DMS79 treated with DMSO at 0.1 percent for 48 hours (cell line): ENCODE results near the gene LMAN2.

Experiments
- DNase-seq: peaks from one replicate; lab custom pipeline; 2025; lab: John Stamatoyannopoulos, UW

Gene LMAN2

DNA sequence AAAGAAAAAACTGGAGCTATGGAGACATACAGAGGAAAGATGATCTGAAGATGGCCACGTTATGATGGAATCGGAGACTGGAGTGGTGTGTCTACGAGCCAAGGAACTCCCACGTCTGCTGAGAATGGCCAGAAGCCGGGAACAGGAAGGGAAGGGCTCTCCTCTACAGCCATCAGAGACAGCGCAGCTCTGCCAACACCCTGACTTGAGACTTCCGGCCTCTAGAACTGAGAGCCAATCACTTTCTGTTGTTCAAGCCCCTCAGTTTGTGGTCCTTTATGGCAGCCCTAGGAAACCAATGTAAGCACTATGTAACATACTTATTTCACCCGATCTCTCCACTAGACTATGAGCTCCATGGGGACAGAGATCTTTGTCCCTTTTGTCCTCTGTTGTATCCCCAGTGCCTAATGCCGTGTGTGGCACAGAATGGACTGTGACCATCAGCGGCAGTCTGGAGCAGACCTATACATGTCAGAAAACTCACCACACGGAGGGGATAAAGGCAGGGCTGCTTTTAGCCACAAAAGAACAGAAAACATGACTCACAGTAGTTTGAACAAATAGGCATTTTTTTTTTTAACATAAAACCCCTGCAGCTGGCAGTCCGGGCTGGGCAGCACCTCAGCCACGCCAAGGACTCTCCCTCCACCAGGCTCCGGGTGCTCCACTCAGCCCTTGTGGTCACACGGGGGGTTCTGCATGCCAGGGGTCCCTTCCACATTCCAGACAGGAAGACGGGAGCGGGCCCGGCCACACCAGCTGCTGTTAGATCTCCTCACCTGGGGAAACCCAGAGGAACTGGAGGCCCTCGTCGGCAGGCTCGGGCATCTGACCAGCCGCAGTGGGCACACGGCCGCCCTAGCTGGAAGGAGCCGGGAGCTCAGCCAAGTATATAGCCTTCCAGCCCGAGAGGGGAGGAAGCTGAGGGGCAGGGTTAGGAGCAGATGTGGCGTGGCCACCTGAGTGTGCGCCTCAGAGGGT is 23.6 kb downstream of the LMAN2 start:
- no peak for DNase-seq

DNA sequence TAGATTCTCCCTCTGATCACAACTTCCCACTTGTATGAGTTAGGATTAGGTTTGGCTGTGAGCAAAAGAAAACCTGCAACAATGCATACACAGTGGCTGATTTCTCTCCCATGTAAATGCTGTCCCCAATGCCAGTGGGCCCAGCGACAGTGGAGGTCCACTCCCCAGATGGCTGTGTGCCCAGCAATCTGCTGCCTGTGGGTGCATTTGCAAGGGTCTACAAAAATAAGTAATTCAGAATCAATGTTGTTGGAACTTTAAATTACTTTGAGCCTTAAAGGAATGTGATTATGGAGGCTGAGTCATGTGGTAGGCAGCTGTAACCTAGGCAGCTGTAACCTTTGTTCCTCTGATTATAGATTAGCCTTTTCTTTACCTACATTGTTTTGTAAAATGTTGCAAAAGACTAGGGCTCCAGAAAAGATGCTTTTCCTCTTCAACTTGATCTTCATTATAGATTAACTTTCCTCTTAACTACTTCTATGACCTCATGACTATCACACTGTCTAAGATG is 25.5 kb downstream of the LMAN2 start:
- DNase-seq: no peak

DNA sequence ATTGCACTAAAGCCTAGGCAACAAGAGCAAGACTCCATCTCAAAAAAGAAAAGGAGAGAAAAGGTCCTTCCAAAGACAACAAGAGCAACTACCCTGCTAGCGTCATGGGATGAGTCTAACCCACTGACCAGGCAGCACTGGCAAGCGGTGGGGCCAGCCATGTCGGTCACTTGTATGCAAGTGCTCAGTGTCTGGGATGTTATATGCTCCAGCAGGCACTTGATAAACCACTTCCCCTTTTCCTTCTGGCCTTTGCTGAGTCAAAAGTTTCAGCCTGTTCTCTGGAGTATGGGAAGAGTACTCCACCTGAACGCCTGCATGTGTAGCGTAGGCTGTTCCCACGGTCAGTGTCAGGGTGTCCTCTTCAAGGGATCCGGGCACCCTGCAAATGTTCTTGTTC is 30.6 kb downstream of the LMAN2 start:
- DNase-seq: no peak

DNA sequence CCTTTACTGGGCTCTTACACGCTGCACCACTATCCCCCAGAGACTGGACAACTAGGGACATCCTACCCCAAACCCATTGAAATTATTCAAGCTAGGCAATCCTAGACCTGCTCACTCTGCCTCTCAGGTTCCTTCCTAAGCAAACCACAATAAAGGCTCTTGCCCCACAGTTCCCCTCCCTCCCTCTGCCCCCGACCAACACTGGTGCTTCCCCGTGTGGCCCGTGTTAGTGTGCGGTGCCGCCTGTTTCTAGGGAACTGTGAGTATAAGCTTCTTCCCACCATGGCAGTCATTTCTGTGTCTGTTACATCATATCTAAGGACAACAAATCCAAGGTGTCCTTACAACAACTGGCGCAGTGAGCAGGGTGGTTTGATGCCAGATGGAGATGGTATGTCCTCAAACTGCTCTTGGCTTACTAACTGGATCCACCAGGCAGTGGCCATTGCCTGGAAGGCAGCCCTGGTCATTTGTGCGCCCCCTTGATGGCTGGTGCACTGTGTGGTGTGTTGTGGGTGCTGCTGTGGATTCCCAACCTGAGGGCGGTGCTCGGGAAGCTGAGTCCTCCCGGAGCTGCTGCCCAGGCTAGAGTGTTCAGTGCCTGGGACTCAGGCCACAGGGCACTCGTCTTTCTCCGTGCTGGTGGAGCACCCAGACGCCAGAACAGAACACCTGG is 31.4 kb downstream of the LMAN2 start:
- DNase-seq: no peak

DNA sequence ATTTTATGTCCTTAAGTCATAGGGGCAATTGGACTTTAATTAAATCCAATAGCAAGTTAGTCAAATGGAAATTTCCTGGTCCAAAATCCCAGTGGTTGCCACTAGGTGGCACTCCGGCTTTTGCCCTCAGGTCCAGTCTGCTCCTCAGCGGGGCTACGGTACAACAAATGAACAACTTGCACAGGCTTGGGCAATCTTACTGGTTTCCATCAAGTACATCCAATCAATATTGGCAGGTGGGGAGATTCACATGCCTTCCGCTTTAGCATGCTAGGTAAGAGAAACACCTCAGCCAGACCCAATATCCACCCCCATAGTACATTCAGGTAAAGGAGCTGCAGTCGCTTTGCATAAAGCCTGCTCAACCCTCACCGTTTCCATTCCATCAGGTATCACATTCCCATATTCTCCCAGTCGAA is 33.5 kb downstream of the LMAN2 start:
- peak; percentile 14 for DNase-seq

DNA sequence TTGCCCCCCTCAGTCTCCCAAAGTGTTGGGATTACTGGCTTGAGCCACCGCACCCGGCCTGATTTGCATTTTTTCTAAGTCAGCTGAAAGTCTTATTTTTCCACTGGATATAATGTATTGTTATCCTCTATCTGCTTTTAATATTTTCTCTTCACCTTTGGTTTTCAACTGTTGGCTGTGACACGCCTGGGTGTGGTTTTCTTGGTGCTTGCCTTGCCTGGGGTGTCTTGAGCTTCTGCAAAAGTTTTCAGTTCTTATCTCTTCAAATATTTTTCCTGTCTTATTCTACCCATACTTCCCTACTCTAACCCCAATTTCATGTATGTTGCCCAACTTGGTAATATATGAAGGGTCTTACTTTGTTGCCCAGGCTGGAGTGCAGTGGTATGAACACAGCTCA is 35.5 kb downstream of the LMAN2 start:
- no peak for DNase-seq

DNA sequence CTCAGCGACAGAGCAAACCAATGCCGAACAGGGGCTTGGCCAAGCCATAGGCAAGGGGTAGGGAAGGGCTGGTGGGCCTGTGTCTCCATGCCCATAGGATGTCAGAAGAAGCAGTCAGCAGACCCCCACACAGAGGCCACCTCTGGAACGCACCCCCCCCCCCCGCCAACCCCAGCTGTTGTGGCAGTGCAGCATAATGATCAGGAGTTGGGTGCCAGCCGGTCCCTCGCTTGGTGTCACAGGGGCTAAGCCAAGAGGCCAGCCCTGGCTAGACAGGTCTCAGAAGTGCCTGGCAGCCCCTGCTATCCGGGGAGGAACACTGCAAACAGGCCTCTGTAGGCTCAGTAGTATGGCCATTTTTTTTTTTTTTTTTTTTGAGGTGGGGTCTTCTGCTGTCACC is 36.1 kb downstream of the LMAN2 start:
- DNase-seq: no peak

DNA sequence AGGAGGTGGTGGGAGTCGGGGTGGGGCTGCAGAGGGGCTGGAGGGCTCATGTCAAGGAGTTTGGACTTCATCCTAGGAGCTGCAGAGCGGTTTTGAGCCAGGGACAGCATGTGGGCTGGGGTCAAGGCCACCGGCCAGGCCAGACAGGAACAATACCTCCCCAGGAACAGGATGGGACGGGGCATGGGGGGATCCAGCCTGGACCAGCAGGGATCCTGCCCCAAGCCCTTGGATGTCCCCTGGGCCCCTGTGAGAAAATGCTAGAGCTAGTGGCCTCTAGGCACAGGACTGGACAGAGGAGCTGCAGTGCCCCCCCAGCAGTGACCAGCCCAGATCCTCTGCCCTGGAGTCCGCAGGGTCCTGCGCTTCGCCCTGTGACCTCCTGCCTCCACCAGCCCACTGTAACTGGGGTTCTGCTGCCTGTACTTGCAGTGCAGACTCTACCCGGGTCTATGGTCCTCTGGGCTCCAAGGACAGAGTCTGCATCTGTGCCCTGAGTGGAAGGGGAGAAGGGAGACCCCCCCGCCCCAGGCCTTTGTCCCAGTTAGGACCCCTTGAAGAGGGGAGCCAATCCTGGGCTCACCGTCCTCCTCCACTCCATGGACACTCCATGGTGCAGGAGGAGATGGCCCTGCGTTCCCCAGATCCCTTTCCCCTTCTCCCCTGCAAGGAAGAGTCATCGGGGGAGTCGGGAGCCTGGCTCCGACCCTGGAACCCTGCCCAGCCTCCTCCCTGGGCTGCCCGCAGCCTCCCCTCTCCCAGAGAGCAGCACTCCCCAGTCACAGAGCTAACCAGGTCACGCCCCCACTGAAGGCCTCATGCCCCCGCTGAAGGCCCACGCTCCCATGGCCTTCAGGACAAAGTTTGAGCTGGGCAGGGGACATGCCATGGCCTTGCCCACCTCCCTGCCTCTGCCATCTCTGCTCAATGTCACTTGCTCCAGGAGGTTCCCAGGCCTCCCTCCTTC is 36.8 kb downstream of the LMAN2 start:
- DNase-seq: no peak

DNA sequence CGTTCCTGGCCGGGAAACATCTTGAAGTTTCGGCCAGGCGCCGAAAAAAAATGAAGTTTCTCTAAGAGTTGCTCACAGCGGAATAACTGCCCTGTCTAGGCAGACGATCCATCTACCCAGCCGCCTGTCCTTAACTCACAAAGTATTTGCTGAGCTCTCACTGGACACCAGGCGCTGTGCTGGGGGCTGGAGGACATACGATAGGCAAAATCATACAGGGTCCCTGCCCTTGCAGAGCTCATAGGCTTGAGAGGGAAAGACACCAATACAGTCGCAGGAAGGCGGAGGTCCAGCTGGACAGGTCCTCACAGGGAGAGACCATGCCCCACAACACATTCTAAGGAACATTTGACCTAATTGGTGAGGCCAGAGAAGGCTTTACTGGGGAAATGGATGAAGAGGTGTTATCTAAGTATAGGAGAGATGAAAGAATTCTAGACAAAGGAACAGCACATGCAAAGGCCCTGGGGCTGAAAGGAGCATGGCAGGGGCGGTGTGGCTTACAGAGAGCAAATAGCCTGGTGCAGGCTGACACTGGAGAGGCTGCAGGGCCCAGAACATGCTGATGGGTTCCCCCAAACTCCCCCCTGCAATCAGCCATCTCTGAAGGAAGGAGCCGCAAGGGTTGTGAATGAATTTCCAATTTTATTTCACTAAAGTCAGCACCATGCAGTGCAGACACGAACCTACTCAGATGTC is 37.8 kb downstream of the LMAN2 start:
- no peak for DNase-seq

DNA sequence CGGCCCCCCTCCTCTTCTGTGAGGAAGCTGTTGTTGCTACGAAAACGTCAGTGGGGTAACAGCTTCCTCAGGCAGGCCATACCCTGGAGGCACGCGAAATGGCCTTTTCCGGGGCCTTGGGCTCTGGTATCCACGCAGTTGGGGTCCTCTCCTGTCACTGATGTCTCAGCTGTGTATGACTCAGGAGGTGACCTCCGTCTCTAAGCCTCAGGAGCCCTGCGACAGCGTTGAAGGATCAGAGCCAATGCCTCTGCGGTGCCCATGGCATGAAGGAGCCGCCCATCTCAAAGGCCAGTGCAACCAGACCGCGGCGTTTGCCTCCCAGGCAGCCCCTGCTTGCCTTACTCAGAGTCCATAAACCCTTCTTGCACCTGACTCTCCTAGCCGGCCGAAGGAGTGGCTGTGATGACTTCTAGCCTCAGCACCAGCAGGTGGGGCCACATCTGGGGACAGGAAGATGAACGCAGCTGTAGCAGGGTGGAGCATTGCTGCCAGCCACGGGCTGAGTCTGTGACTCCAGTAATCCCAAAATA is 38.8 kb downstream of the LMAN2 start:
- DNase-seq: no peak

DNA sequence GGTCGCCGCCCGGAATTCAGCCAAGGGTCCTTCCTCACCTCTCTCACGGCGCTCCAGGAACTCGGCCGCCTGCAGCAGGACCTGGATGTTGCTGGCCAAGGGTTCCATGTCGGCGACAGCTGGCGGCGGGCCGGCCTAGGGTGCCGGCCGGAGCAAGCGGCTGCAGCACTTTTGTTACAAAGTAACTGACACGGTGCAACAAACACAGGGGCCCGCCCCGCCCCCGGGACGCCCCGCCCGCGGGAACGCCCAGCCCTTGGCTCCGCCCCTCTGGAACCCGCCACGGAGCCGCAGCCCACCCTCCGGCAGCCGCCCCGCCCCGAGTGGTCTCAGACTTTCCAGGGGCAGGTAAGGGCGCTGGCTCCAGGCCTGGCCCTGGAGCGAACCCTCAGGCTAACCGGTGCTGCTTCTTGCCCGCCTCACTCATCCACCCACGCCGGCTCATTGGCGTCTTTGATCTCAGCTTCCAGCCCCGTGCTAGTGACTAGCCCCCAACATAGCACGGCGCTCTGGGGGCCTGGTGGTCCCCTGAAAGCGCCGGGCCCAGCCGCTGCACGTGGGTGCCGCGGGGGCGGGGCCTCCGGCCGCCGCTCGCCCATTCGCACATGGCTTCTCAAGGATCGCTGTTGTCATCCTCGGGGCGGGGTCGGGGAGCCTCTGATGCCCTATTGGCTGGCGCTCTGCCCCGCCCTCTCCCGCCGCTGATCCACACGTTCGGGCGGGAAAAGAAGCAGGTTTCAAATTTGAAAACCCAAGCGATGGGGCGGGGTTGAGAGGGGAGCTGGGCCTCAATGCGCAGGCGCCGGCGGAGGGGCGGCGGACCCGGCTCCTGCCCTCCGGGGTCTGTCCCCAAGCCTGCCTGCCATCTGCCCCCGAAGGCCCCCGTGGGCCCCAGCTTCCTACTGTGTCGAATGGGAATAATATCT is 39.5 kb downstream of the LMAN2 start, which contains the start of gene MXD3:
Gene MXD3, minus strand, starts transcription at position 176 of the 926 bp plus-strand sequence. Its CDS starts 68 bp downstream, at position 108.
- DNase-seq: peak; percentile 77

DNA sequence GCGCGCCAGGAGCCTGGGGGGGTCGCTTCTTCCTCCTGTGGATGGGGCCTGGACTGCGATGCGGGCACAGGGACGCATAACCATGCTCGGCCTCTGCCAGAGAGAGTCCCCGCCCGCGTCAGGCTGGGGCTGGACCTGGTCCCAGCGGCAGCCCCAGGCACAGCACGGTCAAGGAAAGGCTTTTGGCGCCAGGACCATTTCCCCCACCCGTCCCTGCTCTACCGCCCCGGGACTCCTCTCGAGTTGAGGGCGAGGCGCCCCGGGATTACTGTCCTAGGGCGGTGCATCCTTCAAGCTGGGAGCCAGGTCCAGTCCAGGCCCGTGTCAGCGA is 40.1 kb downstream of the LMAN2 start:
- no peak for DNase-seq

DNA sequence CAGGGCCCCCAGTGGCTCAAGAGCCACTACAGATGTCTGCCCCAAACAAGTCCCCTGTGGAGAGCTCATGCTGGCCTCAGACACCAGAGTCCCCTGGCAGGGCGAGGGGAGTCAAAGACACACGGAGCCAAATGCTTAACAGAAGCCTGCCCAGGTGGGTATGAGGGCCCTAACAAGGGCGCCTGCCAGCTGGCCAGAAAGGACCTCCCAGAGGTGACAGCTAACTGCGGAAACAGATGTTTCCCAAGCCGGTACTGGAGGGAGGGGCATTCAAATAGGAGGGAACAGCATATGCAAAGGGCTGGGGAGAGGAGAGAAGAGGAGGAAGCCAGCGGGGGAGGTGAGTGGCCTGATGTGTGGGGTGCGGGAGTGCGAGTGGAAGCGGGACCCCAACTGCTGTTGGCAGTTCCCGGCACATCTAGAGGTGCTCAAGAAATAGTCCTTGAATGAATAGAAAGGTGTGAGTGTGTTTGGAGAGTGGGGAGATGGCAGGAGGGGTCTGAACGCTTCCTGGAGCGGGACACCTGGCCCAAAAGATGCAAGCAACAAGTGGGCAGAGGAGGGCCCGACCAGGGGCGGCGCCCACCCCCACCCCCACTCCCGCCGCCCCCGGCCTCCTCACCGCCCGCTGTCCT is 40.6 kb downstream of the LMAN2 start:
- no peak for DNase-seq

DNA sequence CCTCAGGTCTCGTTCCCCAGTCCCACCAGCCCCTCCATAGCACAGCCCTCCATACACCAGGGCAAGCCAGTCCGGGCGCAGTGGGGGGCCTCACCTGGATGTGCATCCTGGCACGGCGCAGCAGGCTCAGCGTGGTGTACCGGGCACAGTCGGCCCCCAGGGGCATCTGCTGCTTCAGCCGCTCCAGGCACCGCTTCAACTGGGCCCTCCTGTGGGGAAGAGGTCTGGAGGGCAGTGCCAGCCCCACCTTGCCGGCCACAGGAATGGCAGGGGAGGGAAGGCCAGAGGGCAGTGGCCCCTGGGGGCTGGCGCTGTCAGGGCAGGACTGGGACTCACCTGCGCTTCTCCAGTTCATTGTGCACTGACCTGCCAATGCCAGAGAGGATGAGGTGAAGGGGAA is 41.1 kb downstream of the LMAN2 start:
- no peak for DNase-seq

DNA sequence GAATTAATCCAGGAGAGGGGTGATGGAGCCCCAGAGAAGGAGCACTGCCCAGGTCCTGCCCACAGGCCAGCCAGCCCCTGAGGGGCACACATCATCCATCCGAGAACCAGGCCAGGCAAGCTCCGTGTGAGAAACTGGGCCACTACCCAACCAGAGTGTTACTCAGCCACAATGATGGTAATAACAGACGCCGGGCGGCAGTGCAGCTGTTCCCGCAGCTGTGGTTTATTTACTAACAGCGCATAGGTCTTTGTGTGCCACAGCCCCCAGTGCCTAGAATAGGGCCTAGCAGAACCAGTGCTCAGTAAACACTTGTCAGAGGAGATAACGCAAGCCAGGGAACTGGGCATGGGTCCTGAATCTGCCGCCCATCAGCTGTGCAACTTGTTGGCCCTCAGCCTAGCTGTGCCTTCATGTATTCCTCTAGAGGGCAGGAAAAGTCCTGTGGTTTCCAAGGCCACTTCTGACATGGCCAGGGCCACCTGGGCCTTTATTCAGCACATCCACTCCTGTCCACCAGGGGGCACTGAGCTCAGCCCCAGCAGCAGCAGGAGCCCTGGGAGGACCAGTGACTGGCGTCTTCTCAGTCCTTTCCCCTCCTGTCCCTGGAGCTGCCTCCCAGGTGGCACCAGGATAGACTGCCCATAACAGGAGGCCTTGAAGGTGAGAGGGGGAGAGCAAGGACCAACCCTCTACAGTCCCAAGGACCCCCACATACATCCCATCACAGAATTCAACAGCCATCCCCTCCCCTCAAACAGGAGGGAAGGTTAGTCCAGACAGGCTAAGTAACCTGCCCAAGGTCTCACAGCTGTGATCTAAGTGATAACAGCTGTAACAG is 41.9 kb downstream of the LMAN2 start:
- peak; percentile 3 for DNase-seq

DNA sequence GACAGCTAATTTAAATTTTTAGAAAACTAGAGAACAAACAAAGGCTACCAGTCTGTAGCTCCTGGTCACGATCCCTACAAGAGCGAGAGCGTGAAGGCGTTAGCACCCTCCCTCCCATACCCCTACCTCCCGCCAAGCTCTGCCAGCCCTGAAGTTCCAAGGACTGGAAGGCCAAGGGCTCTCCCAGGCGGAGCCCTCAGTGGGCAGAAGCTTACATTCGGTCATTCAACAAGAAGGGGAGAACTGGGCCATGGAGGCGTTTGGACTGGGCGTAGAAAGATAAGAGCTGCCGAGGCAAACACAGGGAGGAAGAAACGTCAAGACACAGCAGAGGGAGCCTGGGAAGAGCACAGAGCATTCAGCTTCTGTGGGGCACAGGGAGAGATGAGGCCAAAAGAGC is 42.7 kb downstream of the LMAN2 start:
- no peak for DNase-seq

DNA sequence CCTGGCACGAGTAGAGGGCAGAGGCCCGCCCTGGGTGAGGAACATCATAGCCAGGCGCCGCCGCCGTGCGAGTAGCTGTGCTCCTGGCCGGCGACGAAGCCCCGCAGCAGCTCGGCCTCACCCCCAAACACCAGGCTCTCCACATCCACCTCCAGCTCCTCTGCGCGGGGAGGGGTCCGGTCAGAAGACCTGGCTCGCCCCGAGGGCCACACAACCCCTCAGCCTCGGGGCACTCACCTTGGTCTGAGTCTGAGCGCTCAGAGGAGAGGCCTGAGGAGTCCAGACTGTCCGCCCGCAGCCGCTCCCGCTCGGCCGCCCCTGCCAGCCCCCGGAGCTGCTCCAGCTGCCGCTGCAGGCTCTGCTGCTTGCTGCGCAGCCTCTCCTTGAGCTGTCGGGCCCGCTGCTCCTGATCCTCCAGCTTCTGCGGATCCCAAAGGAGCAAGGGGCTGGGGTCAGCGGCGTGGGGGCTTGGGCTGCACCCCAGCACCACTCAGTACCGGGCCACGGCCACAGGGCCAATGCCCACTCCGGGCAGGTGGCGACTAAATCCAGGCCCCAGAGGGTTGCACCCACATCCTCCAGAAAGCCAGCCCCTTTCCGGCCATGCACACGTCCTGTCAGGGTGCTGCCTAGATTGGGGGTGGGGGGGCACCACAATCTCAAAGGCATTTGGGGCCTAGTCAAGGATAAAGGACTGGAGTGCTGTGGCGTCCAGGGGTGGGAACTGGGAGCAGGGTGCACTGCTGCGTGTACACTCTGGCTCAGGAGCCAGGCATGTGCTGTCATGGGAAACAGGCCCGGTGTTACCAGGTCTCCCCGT is 43.7 kb downstream of the LMAN2 start:
- no peak for DNase-seq
